Measurements from ENCODE around the gene NUDCD3. TPM values are rescaled to one million over a fixed set of nuclear protein-coding genes. Genes with fewer than 3 reads are reported as not detected.
"Not testable (repeated sequence)": the region's sequence is repeated elsewhere in the genome, so short reads cannot be mapped to it uniquely, and the experiment has no call there.

NUDCD3 gene
- total RNA-seq, 1 donor from 2014 or later = 114 TPM

DNA sequence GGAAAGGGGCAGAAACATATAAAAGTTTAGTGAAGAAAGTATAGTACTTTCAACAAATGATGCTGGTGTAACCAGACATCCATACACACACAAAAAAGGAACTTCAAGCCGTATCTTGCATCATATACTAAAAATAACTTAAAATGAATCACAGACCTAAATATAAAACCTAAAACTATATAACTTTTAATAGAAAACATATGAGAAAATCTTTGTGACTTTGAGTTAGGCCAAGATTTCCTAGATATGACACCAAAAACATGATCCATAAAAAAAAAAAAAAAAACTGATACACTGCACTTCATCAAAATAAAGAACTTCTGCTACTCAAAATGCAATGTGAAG lies 40.9 kb downstream of the NUDCD3 start:
- no peak for DNase-seq (ENCODE audit: low read depth, low spot score)

GRCh38 chr7:44448922-44449583 lies 41.4 kb downstream of the NUDCD3 start:
- no peak for DNase-seq (ENCODE audit: low read depth, low spot score)

DNA sequence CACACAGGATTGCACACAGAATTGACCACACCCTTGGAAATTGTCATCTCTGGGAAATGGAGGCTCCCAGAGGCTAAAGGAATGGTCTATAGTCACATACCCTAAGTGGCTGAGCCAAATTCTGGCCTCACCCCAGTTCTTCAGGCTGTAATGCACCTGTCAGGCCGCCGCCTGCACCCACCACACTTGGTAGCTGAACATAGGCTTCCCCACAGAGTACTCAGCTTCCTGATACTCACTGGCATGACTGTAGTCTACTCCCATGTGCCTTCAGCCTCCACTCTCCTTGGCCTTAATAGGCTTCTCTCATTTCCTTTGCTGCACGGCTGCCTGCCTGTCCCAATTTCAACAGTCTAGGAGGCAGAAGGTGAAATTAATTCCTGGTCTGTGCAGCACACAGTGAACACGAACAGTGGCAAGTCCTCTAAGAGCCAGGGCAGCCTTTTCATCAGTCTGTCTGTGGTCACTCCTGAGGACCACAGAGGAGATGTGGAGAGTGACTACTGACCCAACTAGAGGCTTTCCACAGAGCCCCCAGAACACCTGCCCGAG lies 42.5 kb downstream of the NUDCD3 start:
- no peak for DNase-seq (ENCODE audit: low read depth, low spot score)

DNA sequence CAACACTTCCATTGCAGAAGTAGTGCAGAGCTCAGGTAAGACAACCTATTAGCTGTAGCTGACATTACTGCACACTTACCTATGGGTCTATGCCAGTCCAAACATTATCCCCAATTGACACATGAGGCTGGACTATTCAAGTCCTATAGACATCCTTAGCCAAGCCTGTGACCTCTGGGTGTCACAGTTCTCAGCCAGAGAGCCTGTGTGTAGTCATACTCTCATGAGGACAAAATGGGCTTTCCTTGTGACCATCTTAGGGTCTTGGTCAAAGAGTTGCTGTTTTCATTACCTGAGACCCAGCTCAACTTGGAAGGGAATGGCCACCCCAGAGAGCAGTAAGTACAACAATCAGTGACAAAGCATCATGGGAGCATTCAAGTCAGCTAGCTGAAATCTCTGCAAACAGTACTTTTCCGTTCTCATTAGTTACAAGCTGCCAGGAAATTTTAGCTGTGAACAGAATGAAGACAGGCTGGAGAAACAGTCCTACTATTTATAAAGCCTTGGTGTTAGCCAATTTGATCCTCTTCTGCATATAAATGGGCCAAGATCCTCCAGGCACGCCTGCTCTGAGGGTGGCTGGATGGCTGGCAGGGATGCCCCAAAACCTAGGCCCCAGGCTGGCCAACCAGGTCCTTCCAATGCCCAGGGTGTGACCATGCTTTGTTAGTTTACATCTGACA lies 44.3 kb downstream of the NUDCD3 start:
- no peak for DNase-seq (ENCODE audit: low read depth, low spot score)

DNA sequence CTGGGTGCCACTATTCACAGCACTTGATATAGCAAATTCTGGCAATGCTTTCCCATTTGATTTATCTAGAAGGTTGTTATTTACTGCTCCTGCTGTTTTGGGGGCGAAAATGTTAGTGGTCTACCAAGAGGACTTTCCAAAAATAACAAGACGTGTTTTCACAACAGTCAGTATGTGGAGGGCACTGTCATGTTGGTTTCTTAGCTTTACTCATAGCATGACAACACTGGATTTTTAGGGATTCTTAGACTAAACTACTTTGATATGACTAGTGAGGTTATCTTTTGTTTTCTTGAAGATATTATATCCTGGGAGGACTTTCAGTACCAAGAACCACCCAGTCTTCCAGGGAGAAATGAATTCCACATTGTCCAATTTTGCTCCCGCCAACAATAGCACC lies 49.4 kb downstream of the NUDCD3 start:
- no peak for DNase-seq (ENCODE audit: low read depth, low spot score)

GRCh38 chr7:44440577-44441078 lies 49.8 kb downstream of the NUDCD3 start:
- no peak for DNase-seq (ENCODE audit: low read depth, low spot score)

DNA sequence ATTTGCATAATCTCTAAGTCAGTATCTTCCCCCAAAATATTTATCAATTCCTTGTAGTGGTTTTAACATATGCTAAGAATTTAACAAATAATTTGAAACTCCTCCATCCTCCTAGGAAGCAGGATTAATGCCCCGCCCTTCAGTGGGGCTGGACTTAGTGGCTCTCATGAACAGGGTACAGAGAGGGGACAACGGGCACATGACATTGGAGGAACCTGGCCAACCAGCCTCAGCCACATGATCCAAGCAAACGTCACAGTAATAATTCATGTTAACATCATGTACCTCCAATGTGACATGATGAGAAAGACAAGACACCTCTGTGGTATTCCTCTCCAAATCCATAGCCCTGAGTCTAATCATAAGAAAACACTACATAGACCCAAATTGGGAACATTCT lies 50.5 kb downstream of the NUDCD3 start:
- DNase-seq (ENCODE audit: low read depth, low spot score) = no peak

GRCh38 chr7:44438816-44439215 lies 51.6 kb downstream of the NUDCD3 start:
- DNase-seq (ENCODE audit: low read depth, low spot score) = no peak

DNA sequence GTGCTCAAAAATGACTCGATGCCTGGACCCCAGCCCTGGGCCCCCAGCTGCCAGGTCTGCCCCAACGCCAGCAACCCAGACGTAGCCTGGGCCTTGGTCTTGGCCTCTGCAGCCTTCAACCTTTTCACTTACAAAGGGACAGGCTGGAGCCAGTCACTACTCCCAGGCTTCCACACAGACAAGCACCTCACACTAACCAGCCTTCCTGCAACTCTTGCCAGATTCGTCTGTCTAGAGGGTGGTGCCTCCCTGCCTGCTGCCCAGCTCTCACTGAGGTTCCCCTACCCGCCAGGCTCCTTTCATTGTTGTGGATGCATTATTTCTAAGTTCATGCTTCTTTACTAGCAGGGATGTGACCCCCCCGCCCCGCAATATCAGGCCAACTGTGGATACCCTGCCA lies 56.3 kb downstream of the NUDCD3 start:
- DNase-seq (ENCODE audit: low read depth, low spot score) = no peak

DNA sequence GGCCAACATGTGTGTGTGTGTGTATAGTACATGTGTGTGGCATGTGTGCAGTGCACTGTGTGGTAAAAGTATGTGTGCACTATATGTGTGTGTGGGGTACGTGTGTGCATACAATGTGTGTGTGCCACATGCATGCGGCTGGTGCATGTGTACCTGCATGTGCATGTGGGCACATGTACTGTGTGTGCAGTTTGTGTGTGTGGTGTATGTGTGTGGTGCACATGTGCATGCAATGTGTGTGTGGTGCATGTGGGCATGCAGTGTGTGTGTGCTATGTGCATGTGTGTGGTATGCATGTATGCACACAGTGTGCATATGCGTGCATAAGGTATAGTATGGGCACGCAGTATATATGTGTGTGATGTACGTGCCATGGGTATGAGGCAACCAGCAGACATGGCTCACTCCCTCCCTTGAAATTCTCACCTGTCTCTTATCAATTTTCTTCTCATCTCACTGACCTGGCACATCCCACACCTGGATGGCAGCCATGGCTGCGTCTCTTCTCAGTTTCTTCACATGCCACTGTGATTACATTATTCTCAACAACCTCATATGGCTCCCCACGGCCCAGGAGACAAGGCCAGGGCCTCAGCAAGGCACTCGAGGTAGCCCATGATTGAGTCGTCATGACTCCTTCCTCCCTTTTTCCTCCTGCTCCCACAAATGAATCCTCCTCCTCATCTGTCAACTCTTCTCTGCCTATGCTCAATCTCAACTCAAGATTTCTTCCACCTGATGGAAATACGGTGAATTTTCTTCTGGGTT lies 57.0 kb downstream of the NUDCD3 start:
- no peak for DNase-seq (ENCODE audit: low read depth, low spot score)

DNA sequence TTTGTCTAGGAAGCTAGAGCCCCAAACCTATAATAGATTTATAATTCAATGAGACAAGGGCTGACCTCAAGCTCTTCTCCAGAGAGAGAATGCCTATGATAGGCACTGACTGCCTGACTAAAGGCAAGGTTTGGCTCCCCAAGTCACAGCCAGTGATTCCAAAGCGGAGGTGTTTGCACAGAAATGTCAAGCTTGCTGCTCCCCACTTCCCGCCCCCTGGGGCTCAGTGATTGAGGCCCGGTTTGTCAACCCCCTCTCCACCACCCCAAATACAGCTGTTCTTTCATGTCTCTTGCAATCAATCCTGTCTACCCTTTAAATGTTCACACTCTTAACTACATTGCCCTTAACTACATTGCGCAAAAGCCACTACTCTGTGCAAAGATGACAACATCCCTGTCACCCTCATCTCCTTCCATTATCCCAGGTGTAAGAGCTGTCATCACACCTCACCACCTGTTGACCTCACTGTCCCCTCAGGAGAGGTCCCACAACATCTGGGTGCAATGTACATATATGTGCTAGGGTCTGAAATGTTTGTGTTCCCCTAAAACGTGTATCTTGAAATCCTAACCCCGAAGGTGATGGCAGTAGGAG lies 58.0 kb downstream of the NUDCD3 start:
- DNase-seq (ENCODE audit: low read depth, low spot score) = no peak

DNA sequence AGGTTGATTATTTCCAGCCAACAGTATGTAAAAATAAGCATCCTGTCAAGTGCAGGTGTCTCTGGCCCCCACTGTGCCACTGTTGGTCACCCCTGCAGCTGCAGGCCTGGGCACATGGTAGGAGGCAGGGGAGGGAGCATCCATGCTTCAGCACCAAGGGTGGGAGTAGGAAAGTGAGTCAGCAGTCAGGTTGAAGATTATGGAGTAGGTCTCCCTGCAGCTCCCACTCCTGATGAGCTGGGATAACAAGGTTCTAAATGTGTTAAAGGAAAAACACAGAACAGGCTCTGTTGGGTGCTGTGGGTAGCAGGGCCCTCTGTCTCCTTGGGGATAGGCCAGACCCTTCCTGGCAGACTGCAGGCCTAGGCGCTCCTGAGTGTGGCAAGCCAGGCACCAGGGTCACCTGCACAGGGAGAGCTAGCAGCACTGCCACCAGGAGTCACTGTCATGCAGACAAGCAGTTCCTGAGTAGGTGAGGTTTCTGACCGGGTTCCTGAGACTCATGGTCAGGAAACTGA lies 59.3 kb downstream of the NUDCD3 start:
- no peak for DNase-seq (ENCODE audit: low read depth, low spot score)

DNA sequence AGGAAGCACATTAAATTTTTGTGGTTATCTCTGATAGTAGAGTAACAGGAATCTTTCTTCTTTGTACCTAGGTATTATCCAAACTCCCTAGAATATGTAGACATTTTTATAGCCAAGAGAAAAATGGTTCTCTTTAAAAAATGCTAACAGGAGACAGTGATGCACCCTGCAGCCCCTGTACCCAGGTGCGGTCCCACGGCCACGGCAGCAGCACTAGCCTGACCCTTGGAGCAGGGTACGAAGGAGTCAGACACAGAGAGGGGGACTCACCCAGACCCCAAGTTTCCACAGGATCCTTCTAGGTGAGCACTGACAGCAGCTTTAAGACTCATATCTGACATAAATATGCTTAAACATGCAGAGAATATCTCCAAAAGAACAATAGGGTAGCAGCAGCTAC lies 60.4 kb downstream of the NUDCD3 start:
- DNase-seq (ENCODE audit: low read depth, low spot score) = no peak

DNA sequence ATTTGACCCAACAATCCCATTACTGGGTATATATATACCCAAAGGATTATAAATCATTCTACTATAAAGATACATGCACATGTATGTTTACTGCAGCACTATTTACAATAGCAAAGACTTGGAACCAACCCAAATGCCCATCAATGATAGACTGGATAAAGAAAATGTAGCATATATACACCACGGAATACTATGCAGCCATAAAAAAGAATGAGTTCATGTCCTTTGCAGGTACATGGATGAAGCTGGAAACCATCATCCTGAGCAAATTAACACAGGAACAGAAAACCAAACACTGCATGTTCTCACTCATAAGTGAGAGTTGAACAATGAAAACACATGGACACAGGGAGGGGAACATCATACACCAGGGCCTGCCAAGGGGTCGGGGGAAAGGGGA lies 65.7 kb downstream of the NUDCD3 start:
- not testable (repeated sequence) for DNase-seq (ENCODE audit: low read depth, low spot score)

DNA sequence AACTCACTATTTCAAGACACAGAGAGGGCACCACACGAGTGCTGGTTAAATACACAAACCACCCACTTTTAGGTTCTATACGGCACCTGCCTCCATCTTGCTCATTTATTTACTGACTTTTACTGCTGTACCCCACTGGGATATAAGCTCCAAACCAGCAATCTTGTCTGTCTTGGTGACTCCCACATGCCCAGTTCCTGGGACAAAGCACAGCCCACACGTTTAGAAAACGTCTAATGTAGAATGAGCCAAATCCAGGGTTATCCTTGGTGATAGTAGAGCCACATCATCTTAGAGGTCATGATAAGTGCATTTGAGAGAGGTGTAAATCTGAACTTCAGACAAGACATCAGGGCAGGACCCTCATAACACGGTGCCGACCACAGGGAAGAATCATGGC lies 73.5 kb downstream of the NUDCD3 start:
- DNase-seq (ENCODE audit: low read depth, low spot score) = no peak

GRCh38 chr7:44415510-44415909 lies 74.9 kb downstream of the NUDCD3 start:
- no peak for DNase-seq (ENCODE audit: low read depth, low spot score)

DNA sequence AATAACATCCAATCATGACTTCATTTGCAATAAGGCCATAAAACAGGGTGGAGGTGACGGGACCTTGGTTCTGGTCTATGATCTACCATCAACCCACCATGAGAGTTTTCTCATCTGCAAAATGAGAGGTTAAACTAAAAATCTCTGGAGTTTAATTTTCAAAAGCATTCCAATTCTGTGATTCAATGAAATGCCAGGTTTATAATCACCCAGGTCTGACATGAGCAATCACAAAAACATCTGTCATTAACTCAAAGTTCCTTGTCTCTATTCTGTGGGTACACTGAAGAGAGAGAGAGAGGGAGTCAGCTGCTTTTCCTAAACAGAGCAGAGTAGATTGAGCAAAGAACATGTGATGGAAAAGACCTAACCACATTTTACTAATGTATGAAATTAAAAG lies 75.4 kb downstream of the NUDCD3 start:
- no peak for DNase-seq (ENCODE audit: low read depth, low spot score)

GRCh38 chr7:44411306-44411705 lies 79.2 kb downstream of the NUDCD3 start:
- no peak for DNase-seq (ENCODE audit: low read depth, low spot score)

DNA sequence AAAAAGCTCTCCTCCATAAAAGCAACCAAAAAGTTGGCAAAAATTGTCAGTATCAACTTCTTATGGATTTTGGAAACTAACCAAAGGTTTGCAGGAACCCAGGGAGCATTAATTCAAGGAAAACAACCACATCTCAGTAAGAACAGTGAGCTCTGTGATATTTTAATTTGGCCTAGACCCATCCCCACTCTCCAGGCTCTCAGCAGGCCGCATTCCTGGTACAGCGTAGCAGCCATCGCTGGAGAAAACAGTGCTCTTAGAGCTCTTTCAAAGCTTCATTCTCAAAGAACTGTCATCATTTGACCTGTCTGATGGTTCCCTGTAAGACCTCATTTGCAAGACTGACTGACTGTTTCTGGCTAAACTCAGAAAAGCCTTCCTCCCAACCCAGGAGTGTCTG lies 81.9 kb downstream of the NUDCD3 start:
- no peak for DNase-seq (ENCODE audit: low read depth, low spot score)

DNA sequence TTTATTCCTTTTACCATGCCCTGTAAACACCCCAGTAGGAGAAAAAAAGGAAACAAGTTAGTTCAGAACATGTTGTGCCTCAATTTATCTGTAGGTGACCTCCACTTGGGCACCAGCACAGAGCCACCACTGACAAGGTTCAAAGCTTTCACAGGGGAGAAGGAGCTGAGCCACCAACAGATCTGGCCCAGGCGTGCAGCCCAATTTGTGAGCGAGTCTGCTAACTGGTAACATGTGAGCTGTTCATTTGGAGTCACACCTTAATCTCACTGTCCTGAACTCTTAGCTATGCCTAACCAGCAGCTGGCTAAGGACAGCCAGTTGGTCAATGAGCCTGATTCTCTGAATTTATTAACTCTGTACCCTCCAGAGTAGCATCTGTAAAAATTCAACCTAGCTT lies 86.7 kb downstream of the NUDCD3 start:
- DNase-seq (ENCODE audit: low read depth, low spot score) = no peak

GRCh38 chr7:44403176-44403759 lies 87.2 kb downstream of the NUDCD3 start:
- DNase-seq (ENCODE audit: low read depth, low spot score) = no peak
